Skeletal muscle tissue (tissue), 4 donors: ENCODE data around the gene SOX30. TPM values are rescaled to one million over a fixed set of nuclear protein-coding genes. Genes with fewer than 3 reads are reported as not detected.
"Not testable (repeated sequence)": the region's sequence is repeated elsewhere in the genome, so short reads cannot be mapped to it uniquely, and the experiment has no call there.

Source experiments
- H3K27ac ChIP-seq: one replicate; pipeline ENCODE4 v1.7.0; 2013; ENCODE audit warnings: mild to moderate bottlenecking, low read depth, low read length, inconsistent platforms
- H3K27me3 ChIP-seq, 3 donors: one replicate each; pipeline ENCODE4 v1.7.0; 2013; ENCODE audit warnings: low read length in 3 of 3; ENCODE audit not compliant: control insufficient read depth in 3 of 3, insufficient read depth in 3 of 3
- H3K36me3 ChIP-seq, 3 donors: one replicate each; pipeline ENCODE4 v1.7.0; 2013; ENCODE audit warnings: low read length in 3 of 3; ENCODE audit not compliant: control insufficient read depth in 3 of 3, insufficient read depth in 3 of 3
- H3K4me1 ChIP-seq, 3 donors: one replicate each; pipeline ENCODE4 v1.7.0; 2013; ENCODE audit warnings: low read length in 3 of 3, mild to moderate bottlenecking in 3 of 3; ENCODE audit not compliant: control insufficient read depth in 3 of 3, insufficient read depth in 3 of 3
- H3K4me3 ChIP-seq, 3 donors: one replicate each; pipeline ENCODE4 v1.7.0; 2013; ENCODE audit warnings: low read length in 3 of 3
- H3K9ac ChIP-seq, 3 donors: one replicate each; pipeline ENCODE4 v1.7.0; 2013; ENCODE audit warnings: low read length in 3 of 3, mild to moderate bottlenecking in 3 of 3, moderate library complexity in 2 of 3, low read depth in 1 of 3
- H3K9me3 ChIP-seq, 3 donors: one replicate each; pipeline ENCODE4 v1.7.0; 2013; ENCODE audit warnings: low read length in 3 of 3; ENCODE audit not compliant: control insufficient read depth in 3 of 3
- total RNA-seq: library from RNA; depleted of rRNA; stranded (reverse); fragments of >200 nt; gene quantifications from one replicate; pipeline ENCODE4 v1.2.3, GENCODE V29; 2014
- donor health status: Osteomylitis.

SOX30 gene
- total RNA-seq, 1 donor from 2014 or later = not detected

DNA sequence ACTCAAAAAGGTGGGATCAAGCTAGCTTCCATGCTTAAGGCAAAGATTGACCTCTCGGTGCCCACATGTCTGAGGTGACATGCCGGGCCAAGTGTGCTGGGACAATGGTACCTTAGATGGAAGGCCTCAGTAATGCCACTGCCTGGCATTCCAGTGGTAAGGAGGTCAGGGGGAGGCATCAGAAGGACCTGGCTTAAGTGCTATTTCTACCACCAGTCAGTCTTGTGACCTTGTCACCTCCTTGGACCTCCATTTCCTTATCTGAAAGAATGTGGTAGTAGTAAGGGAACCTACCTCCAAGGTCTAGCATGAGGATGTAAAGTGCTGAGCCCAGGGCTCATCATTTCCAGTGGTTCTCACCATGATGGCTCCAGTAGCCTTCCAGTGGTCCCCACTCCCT, 28.0 kb upstream of the SOX30 start:
- Histone ChIP-seq H3K36me3 (no peaks in the 10 kb centered on the region), H3K9me3 (no peaks in the 10 kb centered on the region), H3K4me1 (no peaks in the 10 kb centered on the region), H3K27me3 (no peaks in the 10 kb centered on the region), H3K4me3 (no peak overlapping the region), H3K9ac (no peak overlapping the region), H3K27ac (no peak overlapping the region)

DNA sequence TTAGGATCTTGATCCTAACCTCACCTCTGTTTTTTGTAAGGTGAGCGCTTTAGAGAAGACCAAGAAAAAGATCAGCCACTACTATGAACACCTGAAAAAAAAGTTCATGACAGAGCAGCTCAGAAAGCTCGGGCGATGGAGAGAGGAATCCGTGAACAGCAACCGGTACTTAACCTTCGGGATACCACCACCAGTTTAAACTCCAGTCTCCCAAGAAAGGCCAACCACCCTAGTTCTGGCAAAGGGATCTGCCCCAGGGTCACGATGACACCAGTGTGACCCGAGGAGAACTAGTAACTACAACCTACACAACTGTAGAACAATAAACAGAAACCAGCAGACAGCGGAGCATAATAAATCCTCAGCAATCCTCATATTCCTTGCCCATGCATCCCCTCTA, 27.6 kb upstream of the SOX30 start:
- Histone ChIP-seq H3K36me3 (no peaks in the 10 kb centered on the region), H3K9me3 (no peaks in the 10 kb centered on the region), H3K27ac (no peak overlapping the region), H3K4me1 (no peaks in the 10 kb centered on the region), H3K4me3 (no peak overlapping the region), H3K9ac (no peak overlapping the region), H3K27me3 (no peaks in the 10 kb centered on the region)

DNA sequence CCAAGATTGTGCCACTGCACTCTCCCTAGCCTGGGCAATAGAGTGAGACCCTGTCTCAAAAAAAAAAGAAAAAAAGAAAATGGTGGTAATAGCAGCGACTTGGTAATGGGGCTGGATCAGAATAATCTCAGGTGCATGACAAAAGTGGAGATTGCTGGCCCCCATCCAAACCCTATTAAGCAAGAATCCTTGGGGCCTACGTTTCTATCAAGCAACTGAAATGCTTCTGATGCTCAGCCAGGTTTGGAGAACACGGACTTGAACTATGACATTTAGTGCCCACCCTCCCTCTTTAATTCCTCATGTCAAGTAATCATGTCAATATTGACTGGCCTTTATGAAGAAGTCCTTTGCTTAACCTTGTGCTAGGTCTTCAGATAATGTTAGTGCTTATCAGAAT, 25.7 kb upstream of the SOX30 start:
- no peaks in the 10 kb centered on the region for H3K27me3 ChIP-seq
- no peak overlapping the region for H3K9ac ChIP-seq
- no peak overlapping the region for H3K4me3 ChIP-seq
- no peaks in the 10 kb centered on the region for H3K9me3 ChIP-seq
- H3K27ac ChIP-seq = no peak overlapping the region
- H3K36me3 ChIP-seq = no peaks in the 10 kb centered on the region
- H3K4me1 ChIP-seq = no peaks in the 10 kb centered on the region

- not testable (repeated sequence) for H3K27ac ChIP-seq, H3K9me3 ChIP-seq, H3K4me3 ChIP-seq, H3K36me3 ChIP-seq, H3K9ac ChIP-seq
- H3K27me3 ChIP-seq = peaks cover 4 to 26% (median 23%) of the 10 kb centered on the region in 3 donors
- peaks cover 4 to 13% (median 9%) of the 10 kb centered on the region in 3 donors for H3K4me1 ChIP-seq
Measured at GRCh38 chr5:157674351-157674750, 22.1 kb upstream of the SOX30 start.

- H3K27me3 ChIP-seq = peaks cover 4 to 26% (median 26%) of the 10 kb centered on the region in 3 donors
- no peak overlapping the region for H3K9ac ChIP-seq
- H3K4me1 ChIP-seq = peaks cover 4 to 13% (median 9%) of the 10 kb centered on the region in 3 donors
- H3K27ac ChIP-seq = no peak overlapping the region
- no peaks in the 10 kb centered on the region for H3K9me3 ChIP-seq
- no peak overlapping the region for H3K4me3 ChIP-seq
- H3K36me3 ChIP-seq = no peaks in the 10 kb centered on the region
Measured at GRCh38 chr5:157672976-157673375, 20.7 kb upstream of the SOX30 start.

- Histone ChIP-seq H3K9ac (peak overlapping the region; percentile 12 to 72 (median 54)), H3K4me1 (peaks cover 4 to 13% (median 9%) of the 10 kb centered on the region in 3 donors), H3K36me3 (no peaks in the 10 kb centered on the region), H3K27ac (no peak overlapping the region), H3K27me3 (peaks cover 4 to 26% (median 26%) of the 10 kb centered on the region in 3 donors), H3K9me3 (no peaks in the 10 kb centered on the region), H3K4me3 (peak overlapping the region; percentile 69 to 77 (median 73))
Measured at GRCh38 chr5:157671592-157672330, 19.5 kb upstream of the SOX30 start.

- Histone ChIP-seq H3K27me3 (peaks cover 4 to 26% (median 26%) of the 10 kb centered on the region in 3 donors), H3K9me3 (no peaks in the 10 kb centered on the region), H3K9ac (peak within 1 kb of the TSS; percentile 12 to 72 (median 54)), H3K4me3 (peak within 1 kb of the TSS; percentile 69 to 77 (median 73)), H3K27ac (no peak within 1 kb of the TSS), H3K4me1 (peaks cover 4 to 13% (median 9%) of the 10 kb centered on the region in 3 donors), H3K36me3 (no peaks in the 10 kb centered on the region)
Measured at GRCh38 chr5:157670662-157671591, 18.7 kb upstream of the SOX30 start, which contains the start of gene C5orf52. Gene C5orf52, plus strand, starts transcription at chr5:157671533. Its CDS starts 82 bp downstream, at chr5:157671615.

DNA sequence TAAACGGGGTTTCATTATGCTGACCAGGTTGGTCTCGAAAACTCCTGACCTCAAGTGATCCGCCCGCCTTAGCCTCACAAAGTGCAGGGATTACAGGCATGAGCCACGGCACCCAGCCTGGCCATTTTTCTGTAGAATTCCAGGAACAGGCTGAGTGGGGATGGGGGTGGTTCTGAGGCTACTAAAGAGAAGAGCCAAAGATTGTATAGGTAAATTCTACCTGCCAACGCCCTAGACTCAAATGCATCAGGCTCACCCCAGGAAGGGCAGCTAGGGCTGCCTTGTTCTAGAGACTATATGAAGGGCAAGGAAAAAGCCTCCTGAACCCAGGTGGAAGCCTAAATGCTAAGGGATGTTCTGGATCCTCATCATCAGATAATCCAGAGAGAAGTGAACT, 17.5 kb upstream of the SOX30 start:
- Histone ChIP-seq H3K9ac (no peak overlapping the region), H3K4me3 (no peak overlapping the region), H3K27ac (no peak overlapping the region), H3K27me3 (peaks cover 4 to 26% (median 26%) of the 10 kb centered on the region in 3 donors), H3K36me3 (no peaks in the 10 kb centered on the region), H3K4me1 (peaks cover 4 to 13% (median 9%) of the 10 kb centered on the region in 3 donors), H3K9me3 (no peaks in the 10 kb centered on the region)

DNA sequence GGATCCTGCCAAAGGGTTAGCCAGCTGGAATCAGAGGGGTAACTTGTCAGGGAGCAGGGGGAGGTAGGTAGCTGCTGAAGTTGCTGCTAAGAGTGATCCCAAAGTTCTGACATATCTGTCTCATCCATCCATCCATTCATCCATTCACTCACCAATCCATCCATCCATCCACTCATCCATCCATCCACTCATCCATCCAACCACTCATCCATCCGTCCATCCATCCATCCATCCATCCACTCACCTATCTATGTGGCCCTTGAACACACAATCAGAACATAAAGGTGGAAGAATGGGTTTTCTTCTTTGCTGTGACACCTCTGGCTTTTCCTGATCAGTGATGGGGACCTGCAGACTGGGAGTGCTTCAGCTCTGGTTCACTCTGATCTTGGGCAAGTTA, 16.1 kb upstream of the SOX30 start:
- no peaks in the 10 kb centered on the region for H3K9me3 ChIP-seq
- no peak overlapping the region for H3K4me3 ChIP-seq
- peaks cover 4 to 26% (median 26%) of the 10 kb centered on the region in 3 donors for H3K27me3 ChIP-seq
- H3K9ac ChIP-seq = no peak overlapping the region
- H3K27ac ChIP-seq = no peak overlapping the region
- H3K36me3 ChIP-seq = no peaks in the 10 kb centered on the region
- H3K4me1 ChIP-seq = peaks cover 4 to 13% (median 9%) of the 10 kb centered on the region in 3 donors
